NB4 (cell line): ENCODE measurements around the gene TLR4.

Experiments used
- DNase-seq: peaks from one replicate; pipeline ENCODE4 v3.0.0; 2010; ENCODE audit warnings: low read depth
- H3K4me3 ChIP-seq: one replicate; pipeline ENCODE4 v1.5.1; 2011; ENCODE audit warnings: mild to moderate bottlenecking, low read depth, low read length, moderate library complexity
- CTCF ChIP-seq: IDR thresholded peaks from one replicate; pipeline ENCODE4 v1.5.1; 2012; ENCODE audit warnings: low read depth, low read length
- MAX ChIP-seq: IDR thresholded peaks from 2 replicates; pipeline ENCODE4 v1.6.1; 2011; ENCODE audit warnings: low read depth, low read length
- MYC ChIP-seq: IDR thresholded peaks from 2 replicates; pipeline ENCODE4 v1.6.1; 2011; ENCODE audit warnings: low read depth, low read length
- POLR2A ChIP-seq: IDR thresholded peaks from 2 replicates; pipeline ENCODE4 v1.6.1; 2011; ENCODE audit warnings: mild to moderate bottlenecking; ENCODE audit not compliant: insufficient read length; ENCODE audit errors: extremely low read depth

TLR4 gene

GRCh38 chr9:117714282-117714681, 10.1 kb downstream of the TLR4 start:
- peak; percentile 54 for DNase-seq
- no peak overlapping the region for H3K4me3 ChIP-seq
- TF ChIP-seq MYC (no peak), CTCF (peak; percentile 21)

- no peak for TF ChIP-seq MYC
- no peak for TF ChIP-seq MAX
- no peak for TF ChIP-seq POLR2A
- no peak for TF ChIP-seq CTCF
- DNase-seq, result peak; percentile 37
- no peak overlapping the region for H3K4me3 ChIP-seq
These were observed 11.3 kb downstream of the TLR4 start for GRCh38 chr9:117715411-117715989.

- peak overlapping the region; percentile 41 for H3K4me3 ChIP-seq
- TF ChIP-seq MAX (no peak), MYC (no peak), POLR2A (no peak), CTCF (no peak)
These were observed 13.9 kb downstream of the TLR4 start for GRCh38 chr9:117718085-117718484.

GRCh38 chr9:117718701-117719100, 14.5 kb downstream of the TLR4 start:
- DNase-seq, result peak; percentile 54
- H3K4me3 ChIP-seq, result peak overlapping the region; percentile 41
- TF ChIP-seq MAX (no peak), POLR2A (no peak), MYC (no peak), CTCF (no peak)

More at GRCh38 chr9:117718085-117718484, 13.9 kb downstream of the TLR4 start:
- peak; percentile 94 for DNase-seq

GRCh38 chr9:117719161-117719920, 15.1 kb downstream of the TLR4 start:
- TF ChIP-seq MAX, result no peak
- TF ChIP-seq MYC, result no peak
- TF ChIP-seq CTCF, result no peak
- TF ChIP-seq POLR2A, result no peak
- peak; percentile 36 for DNase-seq
- peak overlapping the region; percentile 41 for H3K4me3 ChIP-seq
